Stimulated activated CD8-positive, alpha-beta memory T cell treated with anti-CD3 and anti-CD28 coated beads, Interleukin-15, amount 100 ng/mL, for 4 hours (primary cell): Measurements from ENCODE around the gene ANAPC1.
"Not testable (repeated sequence)": the region's sequence is repeated elsewhere in the genome, so short reads cannot be mapped to it uniquely, and the experiment has no call there.

Source experiments
- DNase-seq, 2 donors: peaks; one replicate each; pipeline ENCODE4 v3.0.0-alpha.2; 2020; ENCODE audit warnings: low read depth in 2 of 2

ANAPC1 gene, protein sequence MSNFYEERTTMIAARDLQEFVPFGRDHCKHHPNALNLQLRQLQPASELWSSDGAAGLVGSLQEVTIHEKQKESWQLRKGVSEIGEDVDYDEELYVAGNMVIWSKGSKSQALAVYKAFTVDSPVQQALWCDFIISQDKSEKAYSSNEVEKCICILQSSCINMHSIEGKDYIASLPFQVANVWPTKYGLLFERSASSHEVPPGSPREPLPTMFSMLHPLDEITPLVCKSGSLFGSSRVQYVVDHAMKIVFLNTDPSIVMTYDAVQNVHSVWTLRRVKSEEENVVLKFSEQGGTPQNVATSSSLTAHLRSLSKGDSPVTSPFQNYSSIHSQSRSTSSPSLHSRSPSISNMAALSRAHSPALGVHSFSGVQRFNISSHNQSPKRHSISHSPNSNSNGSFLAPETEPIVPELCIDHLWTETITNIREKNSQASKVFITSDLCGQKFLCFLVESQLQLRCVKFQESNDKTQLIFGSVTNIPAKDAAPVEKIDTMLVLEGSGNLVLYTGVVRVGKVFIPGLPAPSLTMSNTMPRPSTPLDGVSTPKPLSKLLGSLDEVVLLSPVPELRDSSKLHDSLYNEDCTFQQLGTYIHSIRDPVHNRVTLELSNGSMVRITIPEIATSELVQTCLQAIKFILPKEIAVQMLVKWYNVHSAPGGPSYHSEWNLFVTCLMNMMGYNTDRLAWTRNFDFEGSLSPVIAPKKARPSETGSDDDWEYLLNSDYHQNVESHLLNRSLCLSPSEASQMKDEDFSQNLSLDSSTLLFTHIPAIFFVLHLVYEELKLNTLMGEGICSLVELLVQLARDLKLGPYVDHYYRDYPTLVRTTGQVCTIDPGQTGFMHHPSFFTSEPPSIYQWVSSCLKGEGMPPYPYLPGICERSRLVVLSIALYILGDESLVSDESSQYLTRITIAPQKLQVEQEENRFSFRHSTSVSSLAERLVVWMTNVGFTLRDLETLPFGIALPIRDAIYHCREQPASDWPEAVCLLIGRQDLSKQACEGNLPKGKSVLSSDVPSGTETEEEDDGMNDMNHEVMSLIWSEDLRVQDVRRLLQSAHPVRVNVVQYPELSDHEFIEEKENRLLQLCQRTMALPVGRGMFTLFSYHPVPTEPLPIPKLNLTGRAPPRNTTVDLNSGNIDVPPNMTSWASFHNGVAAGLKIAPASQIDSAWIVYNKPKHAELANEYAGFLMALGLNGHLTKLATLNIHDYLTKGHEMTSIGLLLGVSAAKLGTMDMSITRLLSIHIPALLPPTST (N-terminal part only)

DNA sequence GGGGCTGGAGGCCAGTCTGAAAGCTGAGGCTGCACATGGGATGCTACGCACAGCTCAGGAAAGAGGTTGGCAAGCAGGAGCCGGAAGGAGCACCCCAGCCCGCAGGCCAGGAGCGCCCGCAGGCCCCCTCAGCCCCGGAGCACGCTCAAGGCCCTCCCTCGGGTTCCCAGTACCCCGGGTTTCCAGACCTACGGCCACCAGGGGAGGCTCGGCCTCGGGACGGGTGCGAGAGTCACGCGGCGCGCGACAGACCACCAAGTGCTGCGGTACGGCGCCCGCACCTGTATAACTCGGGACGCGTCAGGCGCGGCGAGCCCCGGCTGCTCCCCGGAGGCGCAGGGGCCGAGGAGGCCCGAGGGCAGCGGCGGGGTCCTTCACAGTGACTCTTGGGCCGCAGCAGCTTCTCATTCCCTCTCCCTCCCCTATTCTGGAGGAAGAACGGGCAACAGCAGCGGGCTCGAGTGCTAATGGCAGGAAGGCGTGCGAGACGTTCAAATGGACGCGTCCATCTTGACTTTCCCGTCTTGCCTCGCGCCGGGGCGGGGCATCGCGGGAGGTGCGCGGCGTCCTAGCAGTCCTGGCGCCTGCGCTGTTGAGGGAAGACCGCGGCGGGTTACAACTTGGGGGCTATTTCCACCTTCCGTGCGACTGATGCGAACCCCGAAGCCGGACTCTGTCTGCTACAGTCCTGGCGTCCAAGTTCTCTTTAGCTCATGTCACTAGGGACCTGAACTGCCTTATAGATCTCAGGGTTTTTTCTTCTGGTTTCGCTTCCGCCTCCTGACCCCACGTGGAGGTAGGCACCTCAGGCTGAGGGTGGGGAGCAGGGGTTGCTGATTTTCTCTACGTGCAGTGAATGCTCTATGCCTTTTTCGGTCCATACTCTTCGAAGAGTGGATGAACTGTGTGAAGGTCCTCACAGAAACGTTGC is at the start of gene ANAPC1:
Gene ANAPC1, minus strand, starts transcription at position 533 of the 931 bp plus-strand sequence. CDS start 3,368 bp downstream, outside the sequence.
- peak; percentile 75 to 76 for DNase-seq

DNA sequence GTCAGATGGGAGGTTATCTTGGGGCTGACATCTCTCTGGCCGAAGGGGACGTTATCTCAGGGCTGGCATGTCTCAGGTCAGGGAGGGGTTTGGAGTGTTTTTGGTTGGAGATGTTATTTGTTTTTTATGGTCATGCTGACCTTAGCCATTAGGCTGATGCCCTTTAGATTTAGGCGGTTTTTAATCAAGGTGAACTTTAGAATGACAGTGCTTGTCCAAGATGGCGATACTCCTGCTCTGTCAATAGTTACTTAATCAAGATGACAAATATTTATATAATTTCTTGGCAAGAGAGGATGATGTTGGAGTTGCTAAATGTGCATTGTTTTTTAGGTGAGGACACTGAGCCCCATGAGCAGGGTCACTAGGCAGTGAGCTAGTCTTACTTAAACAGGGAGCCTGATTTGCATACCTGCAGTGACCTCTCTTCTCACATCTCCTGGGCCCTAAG is 48.9 kb upstream of the ANAPC1 start:
- DNase-seq: no peak

DNA sequence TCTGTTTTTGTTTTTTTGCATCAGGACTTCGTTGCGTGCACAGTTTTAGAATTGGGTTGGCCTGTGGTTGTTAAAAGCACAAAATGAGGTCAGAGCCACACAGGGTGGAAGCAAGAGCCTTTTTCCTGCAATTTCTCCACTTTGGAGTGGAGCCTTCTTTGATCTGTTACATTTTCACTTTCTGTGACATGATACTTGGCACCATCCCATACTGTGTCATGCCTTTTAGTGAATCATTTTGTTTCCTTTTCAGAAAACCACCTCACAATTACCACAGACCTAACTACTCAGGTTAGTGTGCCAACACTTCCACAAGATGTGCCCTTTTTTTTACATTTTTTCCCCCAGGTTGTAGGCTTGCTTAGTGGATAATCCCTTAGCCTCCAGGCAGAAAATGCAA is 46.9 kb upstream of the ANAPC1 start:
- DNase-seq: no peak

DNA sequence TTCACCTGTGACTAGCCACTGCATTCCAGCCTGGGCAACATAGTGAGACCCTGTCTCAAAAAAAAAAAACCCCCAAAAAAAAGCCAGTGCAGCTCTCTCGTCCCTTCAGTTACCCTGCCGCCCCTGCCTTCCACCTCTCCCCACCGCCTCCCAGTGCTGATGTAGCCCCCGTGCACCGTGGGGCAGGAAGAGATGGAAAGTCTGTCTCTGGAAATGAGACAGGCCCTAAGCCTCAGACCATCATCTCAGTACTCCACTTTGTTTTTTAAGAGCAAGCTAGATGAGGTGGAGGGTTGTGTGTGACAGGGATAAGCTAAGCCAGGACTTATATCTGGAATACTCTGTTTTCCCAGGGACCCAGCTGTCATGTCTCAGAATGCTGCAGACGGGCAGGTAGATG is 46.4 kb upstream of the ANAPC1 start:
- DNase-seq: no peak

DNA sequence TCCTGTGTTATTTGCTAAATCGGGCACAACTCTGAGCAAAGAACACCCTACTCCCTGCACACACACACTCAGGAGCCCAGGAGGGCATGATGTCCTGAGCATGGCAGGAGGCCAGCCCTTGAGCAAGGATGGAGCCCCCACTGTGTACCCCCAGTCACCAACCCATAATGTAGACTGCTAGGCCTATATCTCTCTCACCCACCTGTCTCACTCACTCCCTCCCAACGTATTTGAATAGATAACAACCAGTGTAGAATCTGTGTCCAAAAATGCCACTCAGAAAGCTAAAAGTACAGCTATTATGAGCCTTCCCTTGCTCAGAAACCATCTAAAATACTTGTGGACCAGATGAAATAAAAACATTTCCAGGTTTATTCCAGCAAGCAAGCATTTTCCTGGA is 43.7 kb upstream of the ANAPC1 start:
- DNase-seq: no peak

DNA sequence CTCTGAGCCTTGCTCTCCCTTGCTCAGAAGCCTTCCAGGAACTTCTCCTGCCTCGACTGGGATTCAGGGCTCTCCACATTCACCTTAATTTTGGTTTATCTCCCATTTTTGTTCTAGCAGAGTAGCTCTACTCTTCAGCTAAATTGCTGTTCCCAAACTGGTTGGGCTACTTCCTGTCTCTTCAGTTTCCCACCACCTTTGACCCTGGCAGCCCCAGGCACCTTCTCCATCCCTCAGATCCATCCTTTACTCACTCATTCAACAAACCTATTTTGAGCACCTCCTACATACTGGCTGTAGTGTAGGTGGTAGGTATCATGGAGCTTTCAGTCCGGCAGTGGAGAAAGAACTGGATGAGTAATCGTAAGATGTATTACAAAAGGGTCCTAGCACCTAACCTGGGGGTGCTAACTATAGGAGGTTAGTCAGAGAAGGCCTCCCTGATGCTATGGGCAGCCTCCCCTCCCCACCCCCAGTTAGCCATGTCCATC is 40.7 kb upstream of the ANAPC1 start:
- DNase-seq: no peak

DNA sequence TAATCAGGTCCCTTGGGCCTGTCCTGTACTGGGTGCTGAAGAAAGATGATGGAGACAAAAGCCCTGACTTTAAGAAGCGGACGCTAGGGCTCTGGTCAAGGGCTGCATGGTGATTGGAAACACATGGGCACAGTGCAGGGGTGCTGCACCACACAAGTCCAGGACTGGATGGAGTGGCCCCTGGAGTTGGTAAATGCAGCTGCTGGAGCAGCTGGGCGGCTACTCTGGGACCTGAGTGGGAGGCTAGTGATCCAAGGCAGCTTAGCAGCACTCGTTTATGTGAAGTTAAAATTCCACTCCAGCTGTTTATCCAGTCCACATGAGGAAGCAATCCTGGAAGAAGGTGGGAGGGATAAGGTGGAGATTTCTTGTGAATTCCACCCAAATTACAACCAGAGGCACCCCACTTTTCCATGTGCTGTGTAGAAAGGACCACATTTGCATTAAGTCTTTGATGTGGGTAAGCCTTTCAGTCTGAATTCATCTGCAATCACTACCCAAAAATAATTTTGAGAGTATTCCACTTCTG is 39.3 kb upstream of the ANAPC1 start:
- DNase-seq: no peak

DNA sequence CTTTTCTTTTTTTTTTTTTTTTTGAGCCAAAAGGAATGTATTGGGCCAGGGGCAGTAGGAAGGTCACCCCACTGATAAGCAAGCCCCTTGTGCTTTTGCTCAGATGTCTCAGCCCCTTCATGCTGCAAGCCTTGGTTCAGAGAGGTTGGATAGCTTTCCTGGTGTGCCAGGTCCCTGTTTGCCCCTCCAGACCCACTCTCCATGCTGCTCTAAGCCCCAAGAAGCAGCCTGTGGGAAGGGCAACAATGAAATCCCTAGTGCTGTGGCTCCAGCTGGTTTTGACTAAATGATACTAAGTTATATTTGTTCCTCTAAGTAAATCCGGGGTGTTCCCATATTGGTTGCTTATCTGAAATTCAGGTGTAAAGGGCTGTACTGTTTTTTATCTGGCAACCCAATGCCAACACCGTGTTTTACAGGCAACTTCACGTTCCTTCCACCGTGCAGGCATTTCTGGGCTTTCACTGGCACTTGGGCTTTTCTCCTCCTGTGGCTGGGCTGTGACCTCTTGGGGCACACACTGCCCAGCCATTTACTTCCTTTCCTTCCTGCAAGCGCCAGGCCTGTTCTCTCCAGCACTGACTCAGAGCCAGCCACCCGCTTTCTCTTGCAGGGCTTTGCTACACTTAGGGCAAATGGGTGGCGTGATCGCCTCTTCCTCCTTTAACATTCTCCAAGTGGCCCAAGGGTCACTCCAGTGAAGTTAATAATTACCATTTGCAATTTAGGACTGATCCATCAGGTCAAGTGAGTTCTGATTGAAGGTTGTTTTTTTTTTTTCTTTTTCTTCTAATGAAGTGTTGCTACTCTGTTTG is 36.0 kb upstream of the ANAPC1 start:
- no peak for DNase-seq

DNA sequence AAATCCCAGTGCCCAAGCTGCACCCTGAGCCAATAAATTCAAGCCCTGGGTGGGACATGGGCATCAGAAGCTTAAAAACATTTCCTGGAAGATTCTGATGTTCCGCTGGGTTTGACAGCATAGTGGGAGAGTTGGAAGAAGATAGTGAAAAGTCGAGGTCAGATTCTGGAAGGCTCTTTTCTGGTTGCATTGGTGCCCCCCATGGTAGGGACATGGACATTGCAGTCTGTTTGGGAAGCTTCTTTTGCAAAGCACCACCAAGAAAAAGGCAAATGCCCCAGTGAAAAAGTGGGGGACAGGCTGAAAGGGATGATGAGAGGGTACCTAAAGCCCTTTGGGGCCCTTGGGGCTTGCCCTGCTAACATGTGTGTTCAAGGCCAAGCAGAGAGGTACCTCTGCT is 35.4 kb upstream of the ANAPC1 start:
- no peak for DNase-seq

DNA sequence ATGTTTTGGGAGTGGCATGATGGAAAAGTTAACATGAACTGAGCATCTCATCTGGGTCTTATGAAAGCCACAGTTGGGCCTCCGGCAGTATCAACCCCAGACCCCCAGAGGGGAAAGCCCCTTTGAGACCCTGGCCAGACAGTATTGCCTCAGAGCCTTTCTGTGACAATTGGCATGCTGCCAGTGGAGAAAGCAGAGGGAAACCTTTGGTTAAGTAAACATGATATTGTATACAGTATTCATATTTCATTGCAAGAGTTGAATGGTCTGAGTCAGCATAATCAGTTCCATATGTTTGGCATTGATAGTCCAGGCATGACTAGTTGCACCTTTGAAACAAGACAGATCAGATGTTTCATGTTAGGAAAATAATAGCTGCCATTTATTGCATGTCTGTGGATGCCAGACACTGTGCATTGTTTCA is 34.4 kb upstream of the ANAPC1 start:
- no peak for DNase-seq

DNA sequence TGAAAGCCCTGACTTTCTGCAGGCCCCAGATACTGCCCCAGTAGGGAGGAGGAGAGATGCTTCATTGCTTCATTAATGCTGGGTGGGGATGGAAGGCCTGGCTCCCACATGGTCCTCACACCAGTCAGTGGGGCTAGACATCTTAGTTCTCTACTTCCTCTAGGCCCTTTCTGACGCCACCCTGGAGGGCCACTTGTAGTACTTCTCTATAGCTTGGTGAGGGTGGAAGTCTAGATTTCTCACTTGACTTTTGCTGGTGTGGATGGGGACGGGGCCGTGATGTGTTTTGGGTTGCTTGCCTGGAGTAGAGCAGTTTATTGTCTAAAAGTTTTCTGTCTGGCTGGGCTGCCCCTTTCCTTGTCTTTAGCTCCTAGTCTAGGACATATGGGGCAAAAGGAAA is 33.1 kb upstream of the ANAPC1 start:
- DNase-seq: no peak

DNA sequence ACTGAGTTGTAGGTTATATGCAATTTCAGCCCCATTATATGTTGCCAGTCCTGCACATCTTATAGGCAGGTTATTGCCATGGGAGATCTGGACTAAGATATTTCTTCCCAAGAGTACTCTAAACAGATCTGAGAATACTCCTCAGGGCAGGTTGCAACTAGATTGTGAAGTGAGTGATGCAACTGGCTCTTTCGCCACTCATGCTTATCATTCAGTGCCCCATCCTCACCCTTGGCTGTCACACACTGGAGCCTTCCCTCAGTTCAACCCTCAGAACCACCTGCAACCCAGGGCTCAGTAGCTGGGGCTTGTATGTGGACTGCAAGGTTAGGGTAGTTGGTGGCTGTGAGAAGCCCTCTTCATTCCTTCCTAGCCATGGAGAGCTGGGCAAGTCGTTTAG is 28.6 kb upstream of the ANAPC1 start:
- no peak for DNase-seq

DNA sequence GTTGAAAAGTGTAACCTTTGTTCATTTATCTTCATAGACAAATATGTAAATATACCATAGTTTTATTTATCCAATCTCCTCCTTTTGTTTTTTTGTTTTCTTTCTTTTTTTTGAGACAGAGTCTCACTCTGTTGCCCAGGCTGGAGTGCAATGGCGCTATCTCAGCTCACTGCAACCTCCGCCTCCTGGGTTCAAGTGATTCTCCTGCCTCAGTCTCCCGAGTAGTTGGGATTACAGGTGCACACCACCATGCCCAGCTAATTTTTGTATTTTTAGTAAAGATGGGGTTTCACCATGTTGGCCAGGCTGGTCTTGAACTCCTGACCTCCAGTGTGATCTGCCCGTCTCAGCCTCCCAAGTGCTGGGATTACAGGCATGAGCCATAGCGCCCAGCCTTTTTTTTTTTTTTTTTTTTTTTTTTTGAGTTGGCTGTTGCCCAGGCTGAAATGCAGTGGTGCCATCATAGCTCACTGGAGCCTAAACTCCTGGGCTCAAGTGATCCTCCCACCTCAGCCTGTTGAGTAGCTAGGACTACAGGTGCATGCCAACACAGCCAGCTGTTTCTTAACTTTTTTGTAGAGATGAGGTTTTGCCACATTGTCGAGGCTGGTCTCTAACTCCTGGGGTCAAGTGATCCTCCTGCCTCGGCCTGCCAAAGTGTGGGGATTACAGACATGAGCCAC is 27.4 kb upstream of the ANAPC1 start:
- not testable (repeated sequence) for DNase-seq

DNA sequence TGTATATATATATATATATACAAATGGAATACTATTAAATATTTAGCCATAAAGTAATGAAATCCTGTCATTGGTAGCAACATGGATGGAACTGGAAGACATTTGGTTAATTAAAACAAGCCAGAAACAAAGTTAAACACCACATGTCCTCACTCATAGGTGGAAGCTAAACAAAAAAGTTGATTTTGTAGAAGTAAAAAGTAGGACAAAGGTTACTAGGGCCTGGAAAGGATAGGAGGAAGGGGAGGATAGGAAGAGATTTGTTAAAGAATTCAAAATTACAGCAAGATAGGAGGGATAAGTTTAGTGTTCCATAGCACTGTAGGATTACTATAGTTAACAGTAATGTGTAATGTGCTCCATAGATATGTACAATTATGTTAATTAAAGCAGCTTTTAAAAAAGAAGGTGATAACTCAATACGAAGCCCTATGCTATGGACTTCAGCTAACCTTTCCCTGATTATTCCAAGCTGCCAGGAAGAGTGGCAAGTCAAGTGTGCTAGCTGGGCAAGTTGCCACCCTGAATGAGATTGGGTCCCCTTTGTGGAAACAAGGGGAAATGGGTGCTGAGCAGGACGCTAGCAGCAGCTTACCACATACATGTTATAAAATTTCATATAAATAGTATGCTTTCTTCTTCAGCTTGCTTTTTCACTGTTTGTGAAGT is 26.8 kb upstream of the ANAPC1 start:
- no peak for DNase-seq

DNA sequence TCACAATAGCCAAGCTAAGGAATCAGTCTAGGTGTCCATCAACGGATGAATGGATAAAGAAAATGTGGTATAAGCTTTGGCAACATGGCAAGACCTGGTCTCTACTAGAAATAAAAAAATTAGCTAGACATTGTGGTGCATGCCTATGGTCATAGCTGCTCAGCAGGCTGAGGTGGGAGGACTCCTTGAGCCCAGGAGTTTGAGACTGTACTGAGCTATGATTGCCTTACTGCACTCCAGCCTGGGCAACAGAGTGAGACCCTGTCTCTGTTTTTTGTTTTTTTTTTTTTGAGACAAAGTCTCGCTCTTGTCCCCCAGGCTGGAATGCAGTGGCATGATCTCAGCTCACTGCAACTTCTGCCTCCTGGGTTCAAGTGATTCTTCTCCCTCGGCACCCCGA is 26.0 kb upstream of the ANAPC1 start:
- DNase-seq: not testable (repeated sequence)

DNA sequence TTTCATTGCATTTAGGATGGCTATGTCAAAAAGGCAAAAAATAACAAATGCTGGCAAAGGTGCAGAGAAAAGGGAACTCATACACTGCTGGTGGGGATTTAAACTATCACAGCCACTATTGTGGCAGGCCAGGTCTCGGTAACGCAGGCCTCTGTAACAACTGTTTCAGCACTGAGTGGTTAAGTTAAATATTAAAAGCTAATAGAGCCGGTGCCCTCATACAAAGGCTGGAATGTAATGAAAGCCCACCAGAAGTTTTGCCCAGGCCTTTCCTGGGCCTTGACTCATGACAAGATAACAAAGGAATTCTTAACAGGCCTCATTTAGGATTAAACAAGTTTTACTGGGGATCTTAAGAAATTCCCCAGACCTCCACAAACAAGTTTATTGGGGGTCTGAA is 25.1 kb upstream of the ANAPC1 start:
- DNase-seq: no peak

DNA sequence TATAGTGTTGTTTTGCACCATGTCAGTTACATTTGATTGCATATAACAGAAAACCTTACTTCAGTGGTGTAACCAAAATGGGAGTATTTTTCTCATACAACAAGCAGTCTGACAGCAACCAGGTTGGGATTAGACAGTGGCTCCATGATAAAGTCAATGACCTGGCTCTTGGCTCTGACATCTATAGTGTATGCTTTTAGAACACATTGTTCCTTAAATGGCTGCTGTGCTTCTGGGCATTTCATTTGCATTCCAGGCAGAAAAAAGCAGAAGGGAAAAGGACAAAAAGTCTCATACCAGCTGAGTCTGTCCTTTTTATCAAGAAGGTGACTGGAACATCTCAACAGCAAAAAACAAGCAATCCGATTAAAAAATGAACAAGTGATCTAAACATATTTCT is 24.6 kb upstream of the ANAPC1 start:
- DNase-seq: no peak

DNA sequence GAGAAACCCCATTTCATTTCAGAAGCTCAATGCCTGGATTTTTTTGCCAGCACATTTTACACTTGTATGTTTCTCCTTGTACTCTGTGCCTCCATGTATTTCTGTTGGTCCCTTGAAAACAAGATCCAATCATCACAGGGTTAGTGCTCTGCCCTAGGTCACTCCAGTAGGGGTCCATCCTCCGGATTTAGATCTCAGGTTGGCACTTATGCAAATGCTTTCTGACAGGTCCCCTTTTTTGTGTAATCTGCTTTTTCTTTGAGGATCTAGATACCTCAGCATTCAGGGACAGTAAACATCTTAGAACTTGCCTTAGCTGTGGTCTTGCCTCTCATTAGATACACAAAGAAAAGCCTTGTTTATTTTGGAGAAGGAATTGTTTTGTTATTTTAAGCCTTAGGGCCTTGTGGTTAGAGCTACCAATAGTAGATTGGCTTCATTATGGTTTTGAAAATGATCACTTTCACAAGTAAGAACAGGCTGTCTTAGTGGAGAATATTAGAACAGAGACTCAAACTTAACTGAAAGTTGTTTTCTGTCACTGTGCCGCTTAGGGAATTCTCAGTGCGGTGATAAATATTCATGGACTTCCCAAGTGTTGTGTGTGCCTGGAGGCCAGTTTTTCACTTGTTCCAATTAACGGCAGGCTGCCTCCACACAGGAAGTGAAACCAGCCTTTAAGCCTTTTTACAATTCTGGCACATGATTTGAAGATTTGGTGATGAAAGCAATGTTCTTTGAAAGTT is 22.2 kb upstream of the ANAPC1 start:
- no peak for DNase-seq
